ENCODE data around the gene DBH.

GRCh38 chr9:133643362-133643755 is 7.2 kb downstream of the DBH start:
- TF ChIP-seq, protein P1, sequence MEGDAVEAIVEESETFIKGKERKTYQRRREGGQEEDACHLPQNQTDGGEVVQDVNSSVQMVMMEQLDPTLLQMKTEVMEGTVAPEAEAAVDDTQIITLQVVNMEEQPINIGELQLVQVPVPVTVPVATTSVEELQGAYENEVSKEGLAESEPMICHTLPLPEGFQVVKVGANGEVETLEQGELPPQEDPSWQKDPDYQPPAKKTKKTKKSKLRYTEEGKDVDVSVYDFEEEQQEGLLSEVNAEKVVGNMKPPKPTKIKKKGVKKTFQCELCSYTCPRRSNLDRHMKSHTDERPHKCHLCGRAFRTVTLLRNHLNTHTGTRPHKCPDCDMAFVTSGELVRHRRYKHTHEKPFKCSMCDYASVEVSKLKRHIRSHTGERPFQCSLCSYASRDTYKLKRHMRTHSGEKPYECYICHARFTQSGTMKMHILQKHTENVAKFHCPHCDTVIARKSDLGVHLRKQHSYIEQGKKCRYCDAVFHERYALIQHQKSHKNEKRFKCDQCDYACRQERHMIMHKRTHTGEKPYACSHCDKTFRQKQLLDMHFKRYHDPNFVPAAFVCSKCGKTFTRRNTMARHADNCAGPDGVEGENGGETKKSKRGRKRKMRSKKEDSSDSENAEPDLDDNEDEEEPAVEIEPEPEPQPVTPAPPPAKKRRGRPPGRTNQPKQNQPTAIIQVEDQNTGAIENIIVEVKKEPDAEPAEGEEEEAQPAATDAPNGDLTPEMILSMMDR (IDR thresholded peaks at IDR 0.05): no peak
- TF ChIP-seq POLR2A (IDR thresholded peaks at IDR 0.05): no peak

Data from adrenal gland (tissue), 5 donors.